Stimulated activated CD4-positive, alpha-beta T cell treated with anti-CD3 and anti-CD28 coated beads, Interleukin-2, amount 100 ng/mL, for 48 hours (primary cell): ENCODE data around the gene TAS2R41.
"Not testable (repeated sequence)": the region's sequence is repeated elsewhere in the genome, so short reads cannot be mapped to it uniquely, and the experiment has no call there.

Experiments used
- DNase-seq, 2 donors: peaks; one replicate each; pipeline ENCODE4 v3.0.0-alpha.2; 2020

Gene TAS2R41

GRCh38 chr7:143458263-143458662, 19.4 kb upstream of the TAS2R41 start:
- no peak for DNase-seq

- no peak for DNase-seq
Measured at GRCh38 chr7:143458681-143459080, 19.0 kb upstream of the TAS2R41 start.

- DNase-seq: no peak
Measured at GRCh38 chr7:143459359-143459758, 18.3 kb upstream of the TAS2R41 start.

- no peak for DNase-seq
Measured at GRCh38 chr7:143460271-143460979, 17.2 kb upstream of the TAS2R41 start.

GRCh38 chr7:143462045-143462444, 15.6 kb upstream of the TAS2R41 start:
- DNase-seq: no peak

- no peak for DNase-seq
Measured at GRCh38 chr7:143463556-143463955, 14.1 kb upstream of the TAS2R41 start.

GRCh38 chr7:143463957-143464356, 13.7 kb upstream of the TAS2R41 start:
- DNase-seq: no peak

- no peak for DNase-seq
Measured at GRCh38 chr7:143467724-143468123, 9.9 kb upstream of the TAS2R41 start.

- not testable (repeated sequence) for DNase-seq
Measured at GRCh38 chr7:143472071-143472689, 5.5 kb upstream of the TAS2R41 start.

GRCh38 chr7:143479055-143479766, 1.5 kb downstream of the TAS2R41 start:
- DNase-seq: no peak

- no peak for DNase-seq
Measured at GRCh38 chr7:143480501-143480900, 2.8 kb downstream of the TAS2R41 start.

GRCh38 chr7:143484119-143484518, 6.4 kb downstream of the TAS2R41 start:
- no peak for DNase-seq

GRCh38 chr7:143485094-143485493, 7.4 kb downstream of the TAS2R41 start:
- no peak for DNase-seq

GRCh38 chr7:143485500-143485899, 7.8 kb downstream of the TAS2R41 start:
- DNase-seq: no peak

- DNase-seq: not testable (repeated sequence)
Measured at GRCh38 chr7:143486266-143486665, 8.6 kb downstream of the TAS2R41 start.

- DNase-seq: no peak
Measured at GRCh38 chr7:143487061-143487460, 9.4 kb downstream of the TAS2R41 start.

GRCh38 chr7:143487566-143487965, 9.9 kb downstream of the TAS2R41 start:
- no peak for DNase-seq

GRCh38 chr7:143490717-143491306, 13.1 kb downstream of the TAS2R41 start:
- DNase-seq: no peak

- no peak for DNase-seq
Measured at GRCh38 chr7:143492043-143492471, 14.4 kb downstream of the TAS2R41 start.

- no peak for DNase-seq
Measured at GRCh38 chr7:143492799-143493739, 15.4 kb downstream of the TAS2R41 start.

GRCh38 chr7:143493751-143494150, 16.1 kb downstream of the TAS2R41 start:
- DNase-seq: no peak

GRCh38 chr7:143494622-143495021, 16.9 kb downstream of the TAS2R41 start:
- no peak for DNase-seq
